Astrocyte (in vitro differentiated cells and primary cell): ENCODE measurements around the gene ARID5B. TPM values are rescaled to one million over a fixed set of nuclear protein-coding genes. Genes with fewer than 3 reads are reported as not detected.
A peak's percentile ranks its signal among the peaks of the same experiment; 100 is the strongest.

Source experiments
- DNase-seq: peaks from one replicate; pipeline ENCODE4 v3.0.0-alpha.2; 2010; ENCODE audit warnings: low read depth
- FAIRE-seq: peaks from 2 replicates; lab custom pipeline; 2011; peaks lifted over from hg19 to GRCh38; lab: Jason Lieb, UNC
- H2AFZ ChIP-seq: 2 replicates; pipeline ENCODE4 v1.6.0; 2012; ENCODE audit warnings: low read depth, low read length, inconsistent platforms
- H3K27ac ChIP-seq: 2 replicates; pipeline ENCODE4 v1.5.1; 2011; ENCODE audit warnings: low read depth, low read length, inconsistent platforms
- H3K27me3 ChIP-seq: 2 replicates; pipeline ENCODE4 v1.6.0; 2011; ENCODE audit warnings: low read length, inconsistent platforms; ENCODE audit not compliant: insufficient read depth
- H3K36me3 ChIP-seq: 2 replicates; pipeline ENCODE4 v1.5.1; 2011; ENCODE audit warnings: low read length, inconsistent platforms; ENCODE audit not compliant: insufficient read depth
- H3K4me1 ChIP-seq: 2 replicates; pipeline ENCODE4 v1.5.1; 2011; ENCODE audit warnings: low read length, inconsistent platforms; ENCODE audit not compliant: insufficient read depth
- H3K4me2 ChIP-seq: 2 replicates; pipeline ENCODE4 v1.6.0; 2012; ENCODE audit warnings: low read length, inconsistent platforms
- H3K4me3 ChIP-seq: 2 replicates; pipeline ENCODE4 v1.5.1; 2011; ENCODE audit warnings: low read depth, mild to moderate bottlenecking, low read length, inconsistent platforms; ENCODE audit not compliant: insufficient read depth
- H3K79me2 ChIP-seq: 2 replicates; pipeline ENCODE4 v1.6.0; 2012; ENCODE audit warnings: mild to moderate bottlenecking, low read length, inconsistent platforms; ENCODE audit not compliant: insufficient read depth
- H3K9ac ChIP-seq: 2 replicates; pipeline ENCODE4 v1.6.0; 2012; ENCODE audit warnings: mild to moderate bottlenecking, low read length, inconsistent platforms
- H3K9me3 ChIP-seq: 2 replicates; pipeline ENCODE4 v1.5.1; 2012; ENCODE audit warnings: low read depth, mild to moderate bottlenecking, low read length, inconsistent platforms; ENCODE audit not compliant: insufficient read depth
- H4K20me1 ChIP-seq: 2 replicates; pipeline ENCODE4 v1.6.0; 2012; ENCODE audit warnings: low read length, inconsistent platforms; ENCODE audit not compliant: insufficient read depth
- H3K27ac Mint-ChIP-seq: one replicate; pipeline ENCODE4 v1.8.0; 2021; ENCODE audit warnings: mild to moderate bottlenecking, mixed read lengths; ENCODE audit not compliant: unreplicated experiment
- H3K27me3 Mint-ChIP-seq: one replicate; pipeline ENCODE4 v1.8.0; 2021; ENCODE audit warnings: low read depth, mixed read lengths; ENCODE audit not compliant: unreplicated experiment
- H3K36me3 Mint-ChIP-seq: one replicate; pipeline ENCODE4 v1.8.0; 2021; ENCODE audit warnings: low read depth, mixed read lengths; ENCODE audit not compliant: unreplicated experiment
- H3K4me1 Mint-ChIP-seq: one replicate; pipeline ENCODE4 v1.8.0; 2021; ENCODE audit warnings: low read depth, mixed read lengths; ENCODE audit not compliant: unreplicated experiment
- H3K4me3 Mint-ChIP-seq: one replicate; pipeline ENCODE4 v1.8.0; 2021; ENCODE audit warnings: mild to moderate bottlenecking, moderate library complexity, mixed read lengths; ENCODE audit not compliant: unreplicated experiment
- H3K9me3 Mint-ChIP-seq: one replicate; pipeline ENCODE4 v1.8.0; 2021; ENCODE audit warnings: mild to moderate bottlenecking, mixed read lengths; ENCODE audit not compliant: unreplicated experiment
- EZH2 ChIP-seq: IDR thresholded peaks from 2 replicates; pipeline ENCODE4 v1.6.1; 2012; ENCODE audit warnings: mild to moderate bottlenecking, low read length, inconsistent platforms; ENCODE audit not compliant: insufficient read depth
- total RNA-seq: library from RNA; stranded (reverse); gene quantifications from 2 replicates; pipeline ENCODE4 v1.2.1, GENCODE V29; 2021
- TF ChIP-seq, protein P1 (sequence below): IDR thresholded peaks from 2 replicates; pipeline ENCODE4 v1.5.1; 2011; ENCODE audit warnings: low read depth, mild to moderate bottlenecking, inconsistent platforms, low read length, moderate library complexity; ENCODE audit not compliant: insufficient read depth

ARID5B gene
- total RNA-seq, 1 donor from 2014 or later = 66.0 TPM

DNA sequence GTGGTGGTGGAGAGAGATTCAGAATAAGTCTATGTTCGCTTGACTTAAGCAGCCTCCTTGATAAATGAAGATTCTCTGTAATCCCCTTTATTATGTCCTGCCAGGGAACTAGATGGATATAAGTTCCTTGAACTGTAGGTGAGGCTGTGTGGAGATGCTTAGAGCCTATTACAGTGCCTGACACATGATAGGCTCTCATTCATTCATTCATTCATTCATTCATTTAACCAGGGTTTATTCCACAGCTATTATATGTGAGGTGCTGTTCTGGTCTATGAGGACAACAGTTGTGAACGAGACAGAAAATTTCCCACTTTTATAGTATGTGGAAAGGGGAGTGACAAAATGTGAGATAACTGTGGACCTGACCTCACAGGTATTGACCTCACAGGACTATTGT is 105.6 kb downstream of the ARID5B start:
- H3K9me3 Mint-ChIP-seq = peaks cover 2% of the 10 kb centered on the region
- no peak overlapping the region for H2AFZ ChIP-seq
- H3K27me3 Mint-ChIP-seq = no peaks in the 10 kb centered on the region
- no peak for DNase-seq
- FAIRE-seq = no peak
- H3K27ac Mint-ChIP-seq = no peak overlapping the region
- H3K79me2 ChIP-seq = peaks cover 15% of the 10 kb centered on the region
- no peaks in the 10 kb centered on the region for H3K4me1 ChIP-seq
- no peak overlapping the region for H3K4me3 Mint-ChIP-seq
- H4K20me1 ChIP-seq = no peaks in the 10 kb centered on the region
- H3K36me3 Mint-ChIP-seq = peaks cover 23% of the 10 kb centered on the region
- no peaks in the 10 kb centered on the region for H3K9me3 ChIP-seq
- TF ChIP-seq, protein P1, sequence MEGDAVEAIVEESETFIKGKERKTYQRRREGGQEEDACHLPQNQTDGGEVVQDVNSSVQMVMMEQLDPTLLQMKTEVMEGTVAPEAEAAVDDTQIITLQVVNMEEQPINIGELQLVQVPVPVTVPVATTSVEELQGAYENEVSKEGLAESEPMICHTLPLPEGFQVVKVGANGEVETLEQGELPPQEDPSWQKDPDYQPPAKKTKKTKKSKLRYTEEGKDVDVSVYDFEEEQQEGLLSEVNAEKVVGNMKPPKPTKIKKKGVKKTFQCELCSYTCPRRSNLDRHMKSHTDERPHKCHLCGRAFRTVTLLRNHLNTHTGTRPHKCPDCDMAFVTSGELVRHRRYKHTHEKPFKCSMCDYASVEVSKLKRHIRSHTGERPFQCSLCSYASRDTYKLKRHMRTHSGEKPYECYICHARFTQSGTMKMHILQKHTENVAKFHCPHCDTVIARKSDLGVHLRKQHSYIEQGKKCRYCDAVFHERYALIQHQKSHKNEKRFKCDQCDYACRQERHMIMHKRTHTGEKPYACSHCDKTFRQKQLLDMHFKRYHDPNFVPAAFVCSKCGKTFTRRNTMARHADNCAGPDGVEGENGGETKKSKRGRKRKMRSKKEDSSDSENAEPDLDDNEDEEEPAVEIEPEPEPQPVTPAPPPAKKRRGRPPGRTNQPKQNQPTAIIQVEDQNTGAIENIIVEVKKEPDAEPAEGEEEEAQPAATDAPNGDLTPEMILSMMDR = no peak
- no peak for TF ChIP-seq EZH2
- no peaks in the 10 kb centered on the region for H3K4me1 Mint-ChIP-seq
- H3K4me2 ChIP-seq = no peak overlapping the region
- no peaks in the 10 kb centered on the region for H3K36me3 ChIP-seq
- no peaks in the 10 kb centered on the region for H3K27me3 ChIP-seq
- H3K4me3 ChIP-seq = no peak overlapping the region
- H3K27ac ChIP-seq = no peak overlapping the region
- H3K9ac ChIP-seq = no peak overlapping the region

DNA sequence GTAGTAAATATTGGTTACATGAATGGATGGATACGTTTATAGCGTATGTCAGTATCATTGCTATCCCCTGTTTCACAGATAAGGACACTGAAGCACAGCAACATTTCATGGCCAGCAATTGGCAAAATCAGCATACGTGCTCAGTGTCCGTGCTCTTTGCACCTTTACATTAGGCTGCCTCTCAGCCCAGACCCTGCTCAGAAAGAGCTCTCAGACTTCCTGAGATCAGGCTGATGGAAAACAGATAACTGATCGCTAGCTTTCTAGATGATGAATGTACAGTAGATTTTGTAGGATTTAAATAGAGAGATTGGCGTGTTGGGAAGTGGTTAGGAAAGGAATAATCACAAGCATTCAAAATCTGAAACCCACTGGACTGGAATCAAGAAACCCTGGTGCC is 106.7 kb downstream of the ARID5B start:
- Histone ChIP-seq H3K27ac (no peak overlapping the region), H3K4me3 (no peak overlapping the region), H3K79me2 (peaks cover 15% of the 10 kb centered on the region), H3K27me3 (no peaks in the 10 kb centered on the region), H3K4me1 (no peaks in the 10 kb centered on the region), H3K4me2 (no peak overlapping the region), H4K20me1 (no peaks in the 10 kb centered on the region), H2AFZ (no peak overlapping the region), H3K9ac (no peak overlapping the region), H3K9me3 (no peaks in the 10 kb centered on the region), H3K36me3 (peaks cover 2% of the 10 kb centered on the region)
- Mint-ChIP-seq H3K4me1 (no peaks in the 10 kb centered on the region), H3K9me3 (peaks cover 2% of the 10 kb centered on the region), H3K4me3 (no peak overlapping the region), H3K27me3 (no peaks in the 10 kb centered on the region), H3K36me3 (peaks cover 25% of the 10 kb centered on the region), H3K27ac (no peak overlapping the region)
- no peak for DNase-seq
- no peak for FAIRE-seq
- TF ChIP-seq EZH2 = no peak
- TF ChIP-seq, protein P1 = no peak

DNA sequence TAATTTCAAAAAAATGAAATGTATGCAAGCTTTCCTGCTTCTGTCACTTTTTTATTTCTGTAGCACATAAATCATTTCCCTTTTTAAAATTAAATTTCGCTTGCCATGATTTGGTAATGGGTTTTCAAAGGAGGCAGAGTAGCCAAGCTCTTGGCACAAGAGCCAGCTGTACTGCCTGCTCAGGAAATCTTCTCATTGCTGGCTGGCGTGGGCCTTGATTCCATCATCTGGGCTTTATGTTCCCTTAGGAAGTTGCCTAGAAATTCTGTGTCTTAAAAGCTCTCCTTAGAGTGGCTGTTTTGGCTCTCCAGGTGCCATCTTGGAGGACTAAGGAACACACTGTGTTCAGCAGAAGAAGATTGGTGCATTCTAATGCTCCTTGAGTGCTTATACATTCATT is 107.4 kb downstream of the ARID5B start:
- Histone ChIP-seq H3K4me1 (no peaks in the 10 kb centered on the region), H3K9ac (no peak overlapping the region), H3K36me3 (peaks cover 2% of the 10 kb centered on the region), H3K9me3 (no peaks in the 10 kb centered on the region), H3K4me3 (no peak overlapping the region), H2AFZ (no peak overlapping the region), H4K20me1 (no peaks in the 10 kb centered on the region), H3K27ac (no peak overlapping the region), H3K27me3 (no peaks in the 10 kb centered on the region), H3K79me2 (peaks cover 15% of the 10 kb centered on the region), H3K4me2 (no peak overlapping the region)
- H3K36me3 Mint-ChIP-seq = peaks cover 25% of the 10 kb centered on the region
- H3K9me3 Mint-ChIP-seq = peaks cover 2% of the 10 kb centered on the region
- TF ChIP-seq EZH2 = no peak
- TF ChIP-seq, protein P1 = no peak
- H3K4me1 Mint-ChIP-seq = no peaks in the 10 kb centered on the region
- FAIRE-seq = peak; percentile 39
- DNase-seq = no peak
- no peak overlapping the region for H3K4me3 Mint-ChIP-seq
- H3K27me3 Mint-ChIP-seq = no peaks in the 10 kb centered on the region
- H3K27ac Mint-ChIP-seq = no peak overlapping the region
